Fibroblast of lung (primary cell): Measurements from ENCODE around the gene CDC42EP5. TPM values are rescaled to one million over a fixed set of nuclear protein-coding genes. Genes with fewer than 3 reads are reported as not detected.

Experiments
- DNase-seq, 2 donors: peaks; one replicate each; pipeline versions ENCODE4 v3.0.0 to v3.0.0-alpha.2; 2010; ENCODE audit warnings: low read depth in 2 of 2
- H2AFZ ChIP-seq: 2 replicates; pipeline ENCODE4 v1.5.1; 2012; ENCODE audit warnings: low read length, control low read depth, inconsistent platforms
- H3K27ac ChIP-seq: 2 replicates; pipeline ENCODE4 v1.5.1; 2011; ENCODE audit warnings: low read length, control low read depth; ENCODE audit not compliant: insufficient read depth
- H3K27me3 ChIP-seq: 2 replicates; pipeline ENCODE4 v1.5.1; 2011; ENCODE audit warnings: mild to moderate bottlenecking, low read length; ENCODE audit not compliant: control insufficient read depth, insufficient read depth
- H3K36me3 ChIP-seq: 2 replicates; pipeline ENCODE4 v1.5.1; 2011; ENCODE audit warnings: low read length; ENCODE audit not compliant: control insufficient read depth, insufficient read depth
- H3K4me1 ChIP-seq: 2 replicates; pipeline ENCODE4 v1.5.1; 2011; ENCODE audit warnings: low read length; ENCODE audit not compliant: control insufficient read depth, insufficient read depth; ENCODE audit errors: extremely low read depth
- H3K4me2 ChIP-seq: 2 replicates; pipeline ENCODE4 v1.5.1; 2011; ENCODE audit warnings: low read length, control low read depth; ENCODE audit not compliant: insufficient read depth; ENCODE audit errors: extremely low read depth
- H3K4me3 ChIP-seq, 4 experiments: fragments of 200-600 bp in 1 of 4; sonication (generic) in 1 of 4; replicated peaks in 1 of 4; 2 replicates each; pipeline ENCODE4 v1.5.1; 2011 to 2016; ENCODE audit warnings: low read length in 4 of 4, low read depth in 3 of 4, mild to moderate bottlenecking in 3 of 4, control low read depth in 2 of 4, inconsistent platforms in 1 of 4, mixed read lengths in 1 of 4; ENCODE audit not compliant: insufficient read depth in 1 of 4; ENCODE audit errors: control extremely low read depth in 1 of 4
- H3K79me2 ChIP-seq: 2 replicates; pipeline ENCODE4 v1.5.1; 2012; ENCODE audit warnings: mild to moderate bottlenecking, low read length, inconsistent platforms; ENCODE audit not compliant: control insufficient read depth, insufficient read depth
- H3K9ac ChIP-seq: 2 replicates; pipeline ENCODE4 v1.5.1; 2011; ENCODE audit warnings: mild to moderate bottlenecking, low read length, control low read depth; ENCODE audit not compliant: insufficient read depth
- H3K9me3 ChIP-seq: 2 replicates; pipeline ENCODE4 v1.5.1; 2012; ENCODE audit warnings: low read depth, low read length; ENCODE audit not compliant: control insufficient read depth, insufficient read depth
- H4K20me1 ChIP-seq: 2 replicates; pipeline ENCODE4 v1.5.1; 2011; ENCODE audit warnings: low read length; ENCODE audit not compliant: control insufficient read depth, insufficient read depth; ENCODE audit errors: extremely low read depth
- CTCF ChIP-seq, 2 donors: IDR thresholded peaks in 1 of 2; conservative IDR thresholded peaks in 1 of 2; 1 replicate in 1 of 2; 2 replicates in 1 of 2; pipeline ENCODE4 v1.5.1; 2011 to 2012; ENCODE audit warnings: low read length in 2 of 2, control low read depth in 1 of 2, inconsistent platforms in 1 of 2, low read depth in 1 of 2, mild to moderate bottlenecking in 1 of 2
- EZH2 ChIP-seq: IDR thresholded peaks from 2 replicates; pipeline ENCODE4 v1.5.1; 2012; ENCODE audit warnings: low read length, control low read depth, mild to moderate bottlenecking; ENCODE audit errors: missing control alignments
- polyA plus RNA-seq, 2 donors: library from polyadenylated mRNA; depleted of rRNA in 1 of 2; stranded (reverse) in 1 of 2; unstranded in 1 of 2; fragments of >200 nt; gene quantifications; 2 replicates each; pipeline ENCODE4 v1.2.1, GENCODE V29; 2011 to 2012; ENCODE audit warnings: missing spikeins in 1 of 2
- total RNA-seq: library from RNA; depleted of rRNA; stranded (reverse); fragments of >200 nt; gene quantifications from 2 replicates; pipeline ENCODE4 v1.2.1, GENCODE V29; 2014

CDC42EP5 gene
- total and polyA plus RNA-seq, 2 donors (not counting 1 experiment from before 2014, with no cell fraction given), result 7.2 to 14.7 TPM

DNA sequence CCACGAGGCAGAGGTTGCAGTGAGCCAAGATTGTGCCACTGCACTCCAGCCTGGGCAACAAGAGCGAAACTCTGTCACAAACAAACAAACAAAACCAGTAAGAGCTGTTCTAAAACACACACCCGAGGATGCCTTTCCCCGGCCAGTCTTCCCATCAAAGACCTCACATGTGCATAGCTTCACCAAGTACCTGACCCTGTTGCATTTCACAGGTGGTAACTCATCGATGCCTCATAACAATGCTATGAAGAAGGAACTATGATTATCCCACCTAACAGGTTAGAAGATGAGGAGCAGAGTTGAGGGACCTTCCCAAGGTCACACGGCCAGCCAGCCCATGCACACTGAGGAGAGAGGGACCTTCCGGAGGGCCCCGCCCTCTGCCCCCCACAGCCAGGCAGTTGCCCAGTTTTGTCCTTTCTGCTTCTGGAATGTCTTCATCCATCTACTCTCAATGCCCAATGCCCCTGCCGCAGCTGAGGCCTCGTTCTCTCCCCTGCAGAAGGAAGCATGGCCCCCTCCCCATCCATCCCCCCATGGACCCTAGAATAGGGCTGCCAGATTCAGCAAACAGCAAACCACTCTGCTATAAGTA, 40.9 kb downstream of the CDC42EP5 start:
- H3K36me3 ChIP-seq, result no peaks in the 10 kb centered on the region
- H3K79me2 ChIP-seq, result no peaks in the 10 kb centered on the region
- DNase-seq, result no peak
- H3K4me3 ChIP-seq, result no peak overlapping the region
- H3K27ac ChIP-seq, result no peak overlapping the region
- no peak overlapping the region for H2AFZ ChIP-seq
- H3K9me3 ChIP-seq, result no peaks in the 10 kb centered on the region
- no peaks in the 10 kb centered on the region for H3K27me3 ChIP-seq
- H3K9ac ChIP-seq, result no peak overlapping the region
- no peaks in the 10 kb centered on the region for H3K4me1 ChIP-seq
- H3K4me2 ChIP-seq, result no peak overlapping the region
- no peak for TF ChIP-seq EZH2
- no peak for TF ChIP-seq CTCF (conservative IDR thresholded peaks at IDR 0.05 in 1 of 2, IDR thresholded peaks at IDR 0.05 in 1 of 2; ENCODE audit: low read depth in 1 of 2, low read length in 2 of 2)
- no peaks in the 10 kb centered on the region for H4K20me1 ChIP-seq

DNA sequence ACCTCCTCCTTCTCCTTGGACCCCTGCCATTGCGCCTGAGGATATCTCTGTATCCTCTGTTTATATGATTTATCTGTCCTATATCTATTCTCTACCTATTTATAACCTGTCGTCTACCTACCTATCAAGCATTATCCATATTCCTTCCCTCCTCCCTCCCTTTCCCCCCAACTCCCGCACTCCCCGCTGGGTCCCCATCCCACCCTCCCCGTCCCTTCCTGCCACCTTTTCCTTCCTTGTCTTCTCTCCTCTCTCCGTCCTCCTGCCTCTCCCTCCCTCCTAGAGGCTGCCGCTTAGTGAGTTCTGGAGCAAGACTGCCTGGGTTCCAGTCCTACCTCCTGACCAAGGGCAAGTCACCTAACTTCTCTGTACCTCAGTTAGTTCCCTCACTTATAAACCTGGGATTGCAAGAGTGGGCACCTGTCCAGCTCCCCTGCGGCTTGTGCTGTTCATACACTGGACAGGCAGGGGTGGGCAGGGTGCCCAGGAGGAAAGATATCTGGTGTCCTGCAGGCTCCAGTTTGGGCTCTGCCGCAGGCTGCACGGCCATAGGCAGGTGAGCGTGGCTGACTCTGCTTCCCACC, 41.7 kb downstream of the CDC42EP5 start:
- Histone ChIP-seq H3K4me1 (no peaks in the 10 kb centered on the region), H3K27me3 (no peaks in the 10 kb centered on the region), H3K4me2 (no peak overlapping the region), H3K9me3 (no peaks in the 10 kb centered on the region), H4K20me1 (no peaks in the 10 kb centered on the region), H3K27ac (no peak overlapping the region), H3K9ac (no peak overlapping the region), H2AFZ (no peak overlapping the region), H3K36me3 (no peaks in the 10 kb centered on the region), H3K4me3 (no peak overlapping the region), H3K79me2 (no peaks in the 10 kb centered on the region)
- no peak for TF ChIP-seq CTCF (conservative IDR thresholded peaks at IDR 0.05 in 1 of 2, IDR thresholded peaks at IDR 0.05 in 1 of 2; ENCODE audit: low read depth in 1 of 2, low read length in 2 of 2)
- no peak for TF ChIP-seq EZH2
- DNase-seq, result peak in 1 of 2 donors; percentile 52

DNA sequence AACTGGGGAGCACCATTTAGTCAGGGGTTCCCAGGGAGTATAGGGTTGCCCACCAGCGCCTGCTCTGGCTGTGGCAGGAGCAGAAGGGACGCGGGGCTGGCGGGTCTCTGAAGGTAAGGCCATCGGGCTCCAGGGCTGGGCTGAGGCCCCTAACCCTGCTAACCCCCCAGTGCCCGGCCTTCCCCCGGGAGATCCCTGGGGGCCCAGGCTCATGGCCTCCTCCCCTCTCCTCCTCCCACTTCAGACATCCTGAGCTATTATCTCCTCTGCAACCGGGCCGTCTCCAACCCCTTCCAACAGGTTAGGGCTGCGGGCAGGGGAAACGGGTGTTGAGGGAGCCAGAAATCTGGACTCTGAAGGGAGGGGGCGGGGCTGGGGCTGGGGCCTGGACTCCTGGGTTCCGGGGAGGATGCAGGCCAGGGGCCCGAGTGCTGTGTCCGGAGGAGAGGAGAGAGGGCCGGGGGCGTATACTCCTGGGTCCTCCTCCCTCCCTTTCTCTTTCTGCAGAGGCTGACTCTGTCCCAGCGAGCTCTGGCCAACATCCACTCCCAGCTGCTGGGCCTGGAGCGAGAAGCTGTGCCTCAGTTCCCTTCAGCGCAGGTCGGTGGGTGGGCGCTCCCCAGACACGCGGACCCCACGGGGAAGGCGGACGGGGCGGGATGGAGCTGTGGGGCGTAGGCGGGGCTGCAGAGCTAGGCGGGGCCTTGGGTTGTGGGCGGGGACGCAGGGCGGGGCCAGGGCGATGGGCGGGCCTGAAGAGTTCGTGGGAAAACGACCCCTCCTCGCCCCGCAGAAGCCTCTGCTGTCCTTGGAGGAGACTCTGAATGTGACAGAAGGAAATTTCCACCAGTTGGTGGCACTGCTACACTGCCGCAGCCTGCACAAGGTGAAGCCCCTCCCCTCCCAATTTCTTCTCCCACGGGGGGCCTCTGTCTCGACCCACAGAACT, 42.5 kb downstream of the CDC42EP5 start:
- DNase-seq, result peak in 1 of 2 donors; percentile 28
- H3K9ac ChIP-seq, result no peak overlapping the region
- H4K20me1 ChIP-seq, result no peaks in the 10 kb centered on the region
- H3K9me3 ChIP-seq, result no peaks in the 10 kb centered on the region
- H3K27ac ChIP-seq, result no peak overlapping the region
- no peak overlapping the region for H2AFZ ChIP-seq
- no peaks in the 10 kb centered on the region for H3K36me3 ChIP-seq
- peak overlapping the region; percentile 68 for H3K4me2 ChIP-seq
- peak in 1 of 2 donors; percentile 5 for TF ChIP-seq CTCF (conservative IDR thresholded peaks at IDR 0.05 in 1 of 2, IDR thresholded peaks at IDR 0.05 in 1 of 2; ENCODE audit: low read depth in 1 of 2, low read length in 2 of 2)
- TF ChIP-seq EZH2, result no peak
- peak overlapping the region in 1 of 4 experiments; percentile 25 for H3K4me3 ChIP-seq
- no peaks in the 10 kb centered on the region for H3K4me1 ChIP-seq
- no peaks in the 10 kb centered on the region for H3K79me2 ChIP-seq
- no peaks in the 10 kb centered on the region for H3K27me3 ChIP-seq
